ENCODE measurements around the gene RUBCNL. TPM values are rescaled to one million over a fixed set of nuclear protein-coding genes. Genes with fewer than 3 reads are reported as not detected.

RUBCNL gene
- polyA plus RNA-seq, 1 of the 3 experiments (the other 2 are of a cell fraction): 0.07 TPM

GRCh38 chr13:46382224-46382623 is 4.8 kb downstream of the RUBCNL start:
- H3K9ac ChIP-seq: no peak overlapping the region
- no peak overlapping the region for H3K4me3 ChIP-seq (ENCODE audit: low read depth in 2 of 2, low read length in 1 of 2)
- H3K79me2 ChIP-seq (ENCODE audit: insufficient read depth): no peaks in the 10 kb centered on the region
- H3K27ac ChIP-seq (ENCODE audit: low read depth in 2 of 2, low read length in 1 of 2): no peak overlapping the region
- POLR2A ChIA-PET: no interaction called here
- WGBS (ENCODE audit: low lambda C conversion rate): 82% methylated on average over 3 of the region's 3 CpGs
- no peaks in the 10 kb centered on the region for H3K9me2 ChIP-seq
- DNase-seq: no peak
- peaks cover 0 to 4% of the 10 kb centered on the region in 2 experiments; a peak in 1 of 4 replicates for H3K4me1 ChIP-seq (ENCODE audit: control insufficient read depth in 1 of 2, insufficient read depth in 2 of 2, low read depth in 1 of 2, low read length in 1 of 2)
- CTCF ChIA-PET: interaction anchor here (1.6 kb wide), 1 partner anchor 9 kb away, joined by 3 read pairs; no protein-coding TSS in a partner anchor
- no peaks in the 10 kb centered on the region for H4K20me1 ChIP-seq (ENCODE audit: insufficient read depth)
- H3K9me3 ChIP-seq: no peaks in the 10 kb centered on the region
- H2AFZ ChIP-seq (ENCODE audit: low read depth): no peak overlapping the region
- TF ChIP-seq FOSL2 (IDR thresholded peaks at IDR 0.05; ENCODE audit: borderline replicate concordance, low read depth): no peak
- no peak for TF ChIP-seq RXRA (IDR thresholded peaks at IDR 0.05; ENCODE audit: borderline replicate concordance, low read depth)
- H3K4me2 ChIP-seq: no peak overlapping the region
- no peaks in the 10 kb centered on the region for H3K36me3 ChIP-seq (replicated peaks in 1 of 2; ENCODE audit: control insufficient read depth in 1 of 2, insufficient read depth in 2 of 2, low read length in 1 of 2)
- H3K27me3 ChIP-seq (ENCODE audit: insufficient read depth): peaks cover 6% of the 10 kb centered on the region; the same call in 1 of the 2 replicates
- H3F3A ChIP-seq (replicated peaks; ENCODE audit: insufficient read depth): no peaks in the 10 kb centered on the region

GRCh38 chr13:46380242-46380641 is 6.8 kb downstream of the RUBCNL start:
- CTCF ChIA-PET: no interaction called here
- TF ChIP-seq YY1 (IDR thresholded peaks at IDR 0.05; ENCODE audit: low read depth) (no peak), CTCF (IDR thresholded peaks at IDR 0.05) (no peak), FOXJ3 (CRISPR knock-in tag; IDR thresholded peaks at IDR 0.05) (no peak), IRF3 (IDR thresholded peaks at IDR 0.05; ENCODE audit: low read depth, low read length) (no peak), POLR2AphosphoS5 (IDR thresholded peaks at IDR 0.05; ENCODE audit: low read depth, low read length) (no peak), NRF1 (IDR thresholded peaks at IDR 0.05; ENCODE audit: low read depth, low read length) (no peak), TCF12 (IDR thresholded peaks at IDR 0.05) (no peak)
- no peaks in the 10 kb centered on the region for H3K9me3 ChIP-seq
- H4K20me1 ChIP-seq (ENCODE audit: insufficient read depth): no peaks in the 10 kb centered on the region
- no peaks in the 10 kb centered on the region for H3K79me2 ChIP-seq (ENCODE audit: insufficient read depth)
- WGBS (ENCODE audit: low lambda C conversion rate): 71% methylated on average over 4 of the region's 4 CpGs
- H3K27ac ChIP-seq (ENCODE audit: low read depth in 2 of 2, low read length in 1 of 2): no peak overlapping the region
- no peaks in the 10 kb centered on the region for H3F3A ChIP-seq (replicated peaks; ENCODE audit: insufficient read depth)
- no peak overlapping the region for H3K4me3 ChIP-seq (ENCODE audit: low read depth in 2 of 2, low read length in 1 of 2)
- H3K4me2 ChIP-seq: no peak overlapping the region
- no peak overlapping the region for H2AFZ ChIP-seq (ENCODE audit: low read depth)
- no peaks in the 10 kb centered on the region; the same call in 1 of the 2 replicates for H3K27me3 ChIP-seq (ENCODE audit: insufficient read depth)
- H3K4me1 ChIP-seq (ENCODE audit: control insufficient read depth in 1 of 2, insufficient read depth in 2 of 2, low read depth in 1 of 2, low read length in 1 of 2): no peaks in the 10 kb centered on the region
- POLR2A ChIA-PET: no interaction called here
- no peaks in the 10 kb centered on the region for H3K9me2 ChIP-seq
- no peak overlapping the region for H3K9ac ChIP-seq
- no peak for DNase-seq
- H3K36me3 ChIP-seq (replicated peaks in 1 of 2; ENCODE audit: control insufficient read depth in 1 of 2, insufficient read depth in 2 of 2, low read length in 1 of 2): no peaks in the 10 kb centered on the region

GRCh38 chr13:46379611-46380010 is 7.4 kb downstream of the RUBCNL start:
- no peaks in the 10 kb centered on the region for H4K20me1 ChIP-seq (ENCODE audit: insufficient read depth)
- POLR2A ChIA-PET: no interaction called here
- H2AFZ ChIP-seq (ENCODE audit: low read depth): no peak overlapping the region
- CTCF ChIA-PET: no interaction called here
- H3K9ac ChIP-seq: no peak overlapping the region
- no peak for DNase-seq
- no peak overlapping the region for H3K4me2 ChIP-seq
- H3K9me3 ChIP-seq: no peaks in the 10 kb centered on the region
- no peaks in the 10 kb centered on the region for H3K9me2 ChIP-seq
- H3K27ac ChIP-seq (ENCODE audit: low read depth in 2 of 2, low read length in 1 of 2): no peak overlapping the region
- WGBS (ENCODE audit: low lambda C conversion rate): 44% methylated on average over 2 of the region's 2 CpGs
- H3K4me1 ChIP-seq (ENCODE audit: control insufficient read depth in 1 of 2, insufficient read depth in 2 of 2, low read depth in 1 of 2, low read length in 1 of 2): peaks cover 0 to 4% of the 10 kb centered on the region in 2 experiments; a peak in 1 of 4 replicates
- no peaks in the 10 kb centered on the region for H3F3A ChIP-seq (replicated peaks; ENCODE audit: insufficient read depth)
- no peaks in the 10 kb centered on the region; the same call in 1 of the 2 replicates for H3K27me3 ChIP-seq (ENCODE audit: insufficient read depth)
- H3K36me3 ChIP-seq (replicated peaks in 1 of 2; ENCODE audit: control insufficient read depth in 1 of 2, insufficient read depth in 2 of 2, low read length in 1 of 2): no peaks in the 10 kb centered on the region
- H3K79me2 ChIP-seq (ENCODE audit: insufficient read depth): no peaks in the 10 kb centered on the region
- no peak overlapping the region for H3K4me3 ChIP-seq (ENCODE audit: low read depth in 2 of 2, low read length in 1 of 2)
- no peak for TF ChIP-seq EZH2phosphoT487 (IDR thresholded peaks at IDR 0.05; ENCODE audit: borderline replicate concordance, low read depth)
- TF ChIP-seq NRF1 (IDR thresholded peaks at IDR 0.05; ENCODE audit: low read depth, low read length): no peak
- no peak for TF ChIP-seq MXI1 (IDR thresholded peaks at IDR 0.05; ENCODE audit: low read depth, low read length)
- no peak for TF ChIP-seq TAF1 (IDR thresholded peaks at IDR 0.05; ENCODE audit: borderline replicate concordance, low read depth, low read length)
- TF ChIP-seq GABPA (IDR thresholded peaks at IDR 0.05; ENCODE audit: low read depth): no peak
- TF ChIP-seq USF1 (IDR thresholded peaks at IDR 0.05; ENCODE audit: borderline replicate concordance, low read depth): no peak
- no peak for TF ChIP-seq RFX5 (IDR thresholded peaks at IDR 0.05; ENCODE audit: low read length)
- no peak for TF ChIP-seq REST (IDR thresholded peaks at IDR 0.05; ENCODE audit: low read depth, low read length)
